DND-41 (cell line): ENCODE measurements around the gene TSEN15.

Experiments used
- ATAC-seq: fragments of 200-7000 bp; cut with Tn5 transposase; 3 replicates; pipeline ENCODE4 v1.9.1; 2021; ENCODE audit warnings: low read depth; ENCODE audit not compliant: insufficient read depth
- DNase-seq: peaks from one replicate; pipeline ENCODE4 v3.0.0-alpha.2; 2020
- H2AFZ ChIP-seq: 2 replicates; pipeline ENCODE4 v1.6.0; 2012; ENCODE audit warnings: low read depth, low read length
- H3K27ac ChIP-seq: 2 replicates; pipeline ENCODE4 v1.5.1; 2012; ENCODE audit warnings: low read length, inconsistent platforms
- H3K27me3 ChIP-seq: fragments of 200-600 bp; sonication (generic); 2 replicates; pipeline ENCODE4 v1.6.0; 2012; ENCODE audit warnings: low read length, mild to moderate bottlenecking, inconsistent platforms; ENCODE audit not compliant: insufficient read depth, poor library complexity
- H3K36me3 ChIP-seq: 2 replicates; pipeline ENCODE4 v1.5.1; 2012; ENCODE audit warnings: low read length, inconsistent platforms; ENCODE audit not compliant: insufficient read depth
- H3K4me1 ChIP-seq: 2 replicates; pipeline ENCODE4 v1.5.1; 2012; ENCODE audit warnings: mild to moderate bottlenecking, low read length; ENCODE audit not compliant: insufficient read depth
- H3K4me2 ChIP-seq: 2 replicates; pipeline ENCODE4 v1.6.0; 2012; ENCODE audit warnings: mild to moderate bottlenecking, moderate library complexity, low read length, inconsistent platforms; ENCODE audit not compliant: insufficient read depth
- H3K4me3 ChIP-seq, 2 experiments: fragments of 200-600 bp in 1 of 2; shearing (Covaris generic) in 1 of 2; 2 replicates each; pipeline ENCODE4 v1.5.1; 2012 to 2016; ENCODE audit warnings: inconsistent platforms in 2 of 2, low read length in 2 of 2, mild to moderate bottlenecking in 2 of 2, low read depth in 1 of 2, moderate library complexity in 1 of 2
- H3K79me2 ChIP-seq: 2 replicates; pipeline ENCODE4 v1.6.0; 2012; ENCODE audit warnings: low read length, inconsistent platforms; ENCODE audit not compliant: insufficient read depth
- H3K9ac ChIP-seq: 2 replicates; pipeline ENCODE4 v1.6.0; 2012; ENCODE audit warnings: low read depth, mild to moderate bottlenecking, inconsistent platforms, low read length, moderate library complexity
- H3K9me3 ChIP-seq: 2 replicates; pipeline ENCODE4 v1.5.1; 2012; ENCODE audit warnings: low read length, moderate library complexity, mild to moderate bottlenecking, inconsistent platforms; ENCODE audit not compliant: insufficient read depth, severe bottlenecking
- H4K20me1 ChIP-seq: 2 replicates; pipeline ENCODE4 v1.6.0; 2012; ENCODE audit warnings: low read length; ENCODE audit not compliant: insufficient read depth
- EZH2 ChIP-seq: IDR thresholded peaks from 3 replicates; pipeline ENCODE4 v1.6.1; 2012; ENCODE audit warnings: borderline replicate concordance, low read depth, mild to moderate bottlenecking, moderate library complexity, low read length, inconsistent platforms; ENCODE audit not compliant: severe bottlenecking
- TF ChIP-seq, protein P1 (sequence below): IDR thresholded peaks from 2 replicates; pipeline ENCODE4 v1.5.1; 2012; ENCODE audit warnings: borderline replicate concordance, low read length, moderate library complexity, mild to moderate bottlenecking; ENCODE audit not compliant: poor library complexity, severe bottlenecking; ENCODE audit errors: extremely low read depth

TSEN15 gene

GRCh38 chr1:184059887-184060286 is 8.4 kb downstream of the TSEN15 start:
- H3K79me2 ChIP-seq: peaks cover 59% of the 10 kb centered on the region
- H3K27ac ChIP-seq: no peak overlapping the region
- no peak overlapping the region for H2AFZ ChIP-seq
- DNase-seq (no peak), ATAC-seq (no peak)
- H3K9me3 ChIP-seq: no peaks in the 10 kb centered on the region
- H3K36me3 ChIP-seq: peaks cover 38% of the 10 kb centered on the region
- peaks cover 3% of the 10 kb centered on the region; the same call in 1 of the 2 replicates for H3K4me1 ChIP-seq
- H3K9ac ChIP-seq: no peak overlapping the region
- H3K27me3 ChIP-seq: no peaks in the 10 kb centered on the region
- H3K4me2 ChIP-seq: no peak overlapping the region
- no peak overlapping the region for H3K4me3 ChIP-seq
- TF ChIP-seq, protein P1, sequence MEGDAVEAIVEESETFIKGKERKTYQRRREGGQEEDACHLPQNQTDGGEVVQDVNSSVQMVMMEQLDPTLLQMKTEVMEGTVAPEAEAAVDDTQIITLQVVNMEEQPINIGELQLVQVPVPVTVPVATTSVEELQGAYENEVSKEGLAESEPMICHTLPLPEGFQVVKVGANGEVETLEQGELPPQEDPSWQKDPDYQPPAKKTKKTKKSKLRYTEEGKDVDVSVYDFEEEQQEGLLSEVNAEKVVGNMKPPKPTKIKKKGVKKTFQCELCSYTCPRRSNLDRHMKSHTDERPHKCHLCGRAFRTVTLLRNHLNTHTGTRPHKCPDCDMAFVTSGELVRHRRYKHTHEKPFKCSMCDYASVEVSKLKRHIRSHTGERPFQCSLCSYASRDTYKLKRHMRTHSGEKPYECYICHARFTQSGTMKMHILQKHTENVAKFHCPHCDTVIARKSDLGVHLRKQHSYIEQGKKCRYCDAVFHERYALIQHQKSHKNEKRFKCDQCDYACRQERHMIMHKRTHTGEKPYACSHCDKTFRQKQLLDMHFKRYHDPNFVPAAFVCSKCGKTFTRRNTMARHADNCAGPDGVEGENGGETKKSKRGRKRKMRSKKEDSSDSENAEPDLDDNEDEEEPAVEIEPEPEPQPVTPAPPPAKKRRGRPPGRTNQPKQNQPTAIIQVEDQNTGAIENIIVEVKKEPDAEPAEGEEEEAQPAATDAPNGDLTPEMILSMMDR: no peak
- no peak for TF ChIP-seq EZH2
- peaks cover 4% of the 10 kb centered on the region; the same call in 1 of the 2 replicates for H4K20me1 ChIP-seq

GRCh38 chr1:184060316-184060715 is 8.8 kb downstream of the TSEN15 start:
- Histone ChIP-seq H3K9ac (no peak overlapping the region), H3K4me2 (no peak overlapping the region), H3K27ac (no peak overlapping the region), H3K36me3 (peaks cover 36% of the 10 kb centered on the region), H3K4me1 (peaks cover 3% of the 10 kb centered on the region; the same call in 1 of the 2 replicates), H3K9me3 (no peaks in the 10 kb centered on the region), H3K27me3 (no peaks in the 10 kb centered on the region), H3K4me3 (no peak overlapping the region), H3K79me2 (peaks cover 54% of the 10 kb centered on the region), H4K20me1 (peaks cover 5% of the 10 kb centered on the region), H2AFZ (no peak overlapping the region)
- DNase-seq (no peak), ATAC-seq (no peak)
- TF ChIP-seq EZH2: no peak
- TF ChIP-seq, protein P1: no peak

DNA sequence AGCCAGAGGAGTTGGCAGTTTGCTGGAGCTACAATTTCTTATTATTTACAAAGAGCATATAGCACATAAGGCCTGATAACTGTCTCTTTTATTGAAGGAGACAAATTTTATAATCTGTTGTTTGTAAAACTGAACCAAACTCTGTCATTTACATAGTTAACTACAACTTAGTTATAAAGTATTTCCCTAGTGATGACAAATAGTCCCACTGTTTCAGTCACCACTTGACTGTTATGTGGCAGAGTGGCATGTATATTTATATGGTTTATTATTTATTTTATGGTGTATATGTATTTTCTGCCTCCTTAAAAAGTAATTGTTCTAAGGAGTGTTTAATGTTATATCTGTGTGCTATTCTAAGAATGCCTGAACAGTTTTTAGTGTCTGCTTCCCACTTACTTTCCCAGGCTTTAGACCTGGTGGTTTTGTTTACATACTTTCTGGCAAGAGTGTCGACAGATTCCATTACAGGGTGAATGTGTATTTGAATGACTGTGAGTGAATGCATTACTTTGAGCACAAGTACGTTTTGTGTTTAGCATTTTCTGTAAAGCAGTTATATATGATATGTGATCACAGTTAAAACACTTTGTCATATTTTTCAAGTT is 10.0 kb downstream of the TSEN15 start:
- peaks cover 47% of the 10 kb centered on the region for H3K79me2 ChIP-seq
- no peak overlapping the region for H3K4me2 ChIP-seq
- peaks cover 32% of the 10 kb centered on the region for H3K36me3 ChIP-seq
- H3K4me1 ChIP-seq: peaks cover 3% of the 10 kb centered on the region; the same call in 1 of the 2 replicates
- no peaks in the 10 kb centered on the region for H3K9me3 ChIP-seq
- no peaks in the 10 kb centered on the region for H3K27me3 ChIP-seq
- no peak overlapping the region for H3K4me3 ChIP-seq
- ATAC-seq (no peak), DNase-seq (no peak)
- H2AFZ ChIP-seq: no peak overlapping the region
- TF ChIP-seq EZH2: no peak
- TF ChIP-seq, protein P1: no peak
- H3K9ac ChIP-seq: no peak overlapping the region
- H4K20me1 ChIP-seq: peaks cover 8% of the 10 kb centered on the region
- no peak overlapping the region for H3K27ac ChIP-seq
